K562 (cell line): ENCODE results near the gene RPS10. TPM values are rescaled to one million over a fixed set of nuclear protein-coding genes. Genes with fewer than 3 reads are reported as not detected.
A peak's percentile ranks its signal among the peaks of the same experiment; 100 is the strongest.

Experiments
- ATF7 ChIP-seq: fragments of 450-650 bp; IDR thresholded peaks from 2 replicates; pipeline ENCODE4 v1.7.1; 2014; ENCODE audit warnings: mild to moderate bottlenecking, moderate library complexity
- BMI1 ChIP-seq: fragments of 150-350 bp; IDR thresholded peaks from 2 replicates; pipeline ENCODE4 v1.6.1; 2014; ENCODE audit warnings: low read length
- E2F6 ChIP-seq, 2 experiments: IDR thresholded peaks; 2 replicates each; pipeline ENCODE4 v1.6.1; 2011; ENCODE audit warnings: borderline replicate concordance in 1 of 2, control low read depth in 1 of 2, low read depth in 1 of 2, low read length in 1 of 2, mild to moderate bottlenecking in 1 of 2, mixed read lengths in 1 of 2, moderate library complexity in 1 of 2; ENCODE audit not compliant: insufficient read depth in 1 of 2, insufficient read length in 1 of 2, poor library complexity in 1 of 2, severe bottlenecking in 1 of 2; ENCODE audit errors: extremely low read depth in 1 of 2
- ETS2 ChIP-seq: IDR thresholded peaks from 2 replicates; pipeline ENCODE4 v1.6.1; 2016; ENCODE audit warnings: borderline replicate concordance, missing genetic modification characterization, mild to moderate bottlenecking, moderate library complexity, missing compliant biosample characterization; ENCODE audit not compliant: poor library complexity, severe bottlenecking
- ETV5 ChIP-seq: sonication (generic); formaldehyde crosslinking; IDR thresholded peaks from 2 replicates; pipeline ENCODE4 v1.4.0; 2020; ENCODE audit warnings: low read depth, mild to moderate bottlenecking, missing genetic modification reagents
- HDAC6 ChIP-seq: IDR thresholded peaks from 2 replicates; pipeline ENCODE4 v1.6.1; 2012; ENCODE audit warnings: low read depth, mild to moderate bottlenecking, control low read depth, inconsistent platforms, low read length, moderate library complexity
- HNRNPUL1 ChIP-seq: fragments of 200-400 bp; formaldehyde crosslinking; IDR thresholded peaks from 2 replicates; pipeline ENCODE4 v1.6.1; 2017; ENCODE audit warnings: low read length
- KAT8 ChIP-seq: fragments of 450-650 bp; IDR thresholded peaks from 2 replicates; pipeline ENCODE4 v1.6.1; 2016; ENCODE audit warnings: low read depth, mild to moderate bottlenecking
- NRF1 ChIP-seq, 2 experiments: fragments of 450-650 bp; IDR thresholded peaks in 1 of 2; conservative IDR thresholded peaks in 1 of 2; 2 replicates each; pipeline ENCODE4 v1.6.1; 2014; ENCODE audit warnings: mild to moderate bottlenecking in 2 of 2
- SMARCC2 ChIP-seq: fragments of 450-650 bp; IDR thresholded peaks from 2 replicates; pipeline ENCODE4 v1.6.1; 2017; ENCODE audit warnings: antibody characterized with exemption, moderate library complexity, mild to moderate bottlenecking, low read depth
- XRCC3 ChIP-seq: fragments of 450-650 bp; IDR thresholded peaks from 2 replicates; pipeline ENCODE4 v1.6.1; 2017; ENCODE audit warnings: mild to moderate bottlenecking, moderate library complexity
- ZNF511 ChIP-seq: sonication (generic); formaldehyde crosslinking; IDR thresholded peaks from 2 replicates; pipeline ENCODE4 v1.8.0; 2022; ENCODE audit warnings: mild to moderate bottlenecking, missing genetic modification reagents
- ZNF592 ChIP-seq: fragments of 450-650 bp; IDR thresholded peaks from 2 replicates; pipeline ENCODE4 v1.6.1; 2017; ENCODE audit warnings: antibody characterized with exemption, mild to moderate bottlenecking
- ZNF668 ChIP-seq: fragments of 250-450 bp; sonication (Bioruptor Pico); IDR thresholded peaks from 2 replicates; pipeline ENCODE4 v1.8.0; 2022; ENCODE audit warnings: mild to moderate bottlenecking, inconsistent platforms
- ZNF780A ChIP-seq: fragments of 250-450 bp; sonication (Bioruptor Pico); IDR thresholded peaks from 2 replicates; pipeline ENCODE4 v1.5.0; 2021; ENCODE audit warnings: mild to moderate bottlenecking
- polyA plus RNA-seq, 8 experiments: library from polyadenylated mRNA; depleted of rRNA in 4 of 8; stranded (reverse) in 5 of 8; unstranded in 3 of 8; fragments of >200 nt; fragmentation: Nextera tagmentation in 2 of 8; fragmentation: Illumina TruSeq in 1 of 8; extraction: Ambion mirVana in 2 of 8; extraction: Trizol in 1 of 8; gene quantifications; 2 replicates each; pipeline versions ENCODE4 v1.2.1 to v1.2.3, GENCODE V29; 2011 to 2014; ENCODE audit warnings: inconsistent platforms in 1 of 8, missing spikeins in 1 of 8
- total RNA-seq, 7 experiments: library from RNA; depleted of rRNA in 6 of 7; stranded (reverse); fragments of >200 nt in 6 of 7; fragmentation: Illumina TruSeq in 2 of 7; extraction: Trizol in 2 of 7; gene quantifications; 2 replicates each; pipeline versions ENCODE4 v1.2.1 to v1.2.3, GENCODE V29; 2011 to 2021; ENCODE audit warnings: low replicate concordance in 1 of 7
- TF ChIP-seq, protein P1 (sequence below): sonication (generic); formaldehyde crosslinking; IDR thresholded peaks from 2 replicates; pipeline ENCODE4 v1.8.0; 2022; ENCODE audit warnings: mild to moderate bottlenecking, missing genetic modification reagents

Gene RPS10
- total and polyA plus RNA-seq, 9 of the 15 experiments (the other 6 are each of a cell fraction or from before 2014, with no cell fraction given): 2,680 to 5,251 (median 3,876) TPM

- TF ChIP-seq HDAC6: no peak
- TF ChIP-seq KAT8: no peak
- no peak for TF ChIP-seq ETS2 (tag)
- TF ChIP-seq ZNF511 (CRISPR knock-in tag): no peak; the same call in 1 of the 2 replicates
- TF ChIP-seq E2F6 (IDR thresholded peaks at IDR 0.05; ENCODE audit: borderline replicate concordance in 1 of 2, extremely low read depth in 1 of 2, insufficient read depth in 1 of 2, insufficient read length in 1 of 2, low read depth in 1 of 2, low read length in 1 of 2, poor library complexity in 1 of 2, severe bottlenecking in 1 of 2): peak; percentile 47 to 56
- TF ChIP-seq XRCC3: no peak
- TF ChIP-seq BMI1: no peak
- TF ChIP-seq ETV5: peak; percentile 95
- TF ChIP-seq ZNF780A (CRISPR knock-in tag): no peak
- TF ChIP-seq NRF1 (conservative IDR thresholded peaks at IDR 0.05 in 1 of 2, IDR thresholded peaks at IDR 0.05 in 1 of 2): peak; percentile 87 to 90
- TF ChIP-seq ATF7: peak; percentile 83
- peak; percentile 66 for TF ChIP-seq ZNF592
- TF ChIP-seq SMARCC2: no peak
- TF ChIP-seq ZNF668 (CRISPR knock-in tag): 0 out of 2 replicates have a peak, but pooled peaks have one; percentile 37
- TF ChIP-seq, protein P1, sequence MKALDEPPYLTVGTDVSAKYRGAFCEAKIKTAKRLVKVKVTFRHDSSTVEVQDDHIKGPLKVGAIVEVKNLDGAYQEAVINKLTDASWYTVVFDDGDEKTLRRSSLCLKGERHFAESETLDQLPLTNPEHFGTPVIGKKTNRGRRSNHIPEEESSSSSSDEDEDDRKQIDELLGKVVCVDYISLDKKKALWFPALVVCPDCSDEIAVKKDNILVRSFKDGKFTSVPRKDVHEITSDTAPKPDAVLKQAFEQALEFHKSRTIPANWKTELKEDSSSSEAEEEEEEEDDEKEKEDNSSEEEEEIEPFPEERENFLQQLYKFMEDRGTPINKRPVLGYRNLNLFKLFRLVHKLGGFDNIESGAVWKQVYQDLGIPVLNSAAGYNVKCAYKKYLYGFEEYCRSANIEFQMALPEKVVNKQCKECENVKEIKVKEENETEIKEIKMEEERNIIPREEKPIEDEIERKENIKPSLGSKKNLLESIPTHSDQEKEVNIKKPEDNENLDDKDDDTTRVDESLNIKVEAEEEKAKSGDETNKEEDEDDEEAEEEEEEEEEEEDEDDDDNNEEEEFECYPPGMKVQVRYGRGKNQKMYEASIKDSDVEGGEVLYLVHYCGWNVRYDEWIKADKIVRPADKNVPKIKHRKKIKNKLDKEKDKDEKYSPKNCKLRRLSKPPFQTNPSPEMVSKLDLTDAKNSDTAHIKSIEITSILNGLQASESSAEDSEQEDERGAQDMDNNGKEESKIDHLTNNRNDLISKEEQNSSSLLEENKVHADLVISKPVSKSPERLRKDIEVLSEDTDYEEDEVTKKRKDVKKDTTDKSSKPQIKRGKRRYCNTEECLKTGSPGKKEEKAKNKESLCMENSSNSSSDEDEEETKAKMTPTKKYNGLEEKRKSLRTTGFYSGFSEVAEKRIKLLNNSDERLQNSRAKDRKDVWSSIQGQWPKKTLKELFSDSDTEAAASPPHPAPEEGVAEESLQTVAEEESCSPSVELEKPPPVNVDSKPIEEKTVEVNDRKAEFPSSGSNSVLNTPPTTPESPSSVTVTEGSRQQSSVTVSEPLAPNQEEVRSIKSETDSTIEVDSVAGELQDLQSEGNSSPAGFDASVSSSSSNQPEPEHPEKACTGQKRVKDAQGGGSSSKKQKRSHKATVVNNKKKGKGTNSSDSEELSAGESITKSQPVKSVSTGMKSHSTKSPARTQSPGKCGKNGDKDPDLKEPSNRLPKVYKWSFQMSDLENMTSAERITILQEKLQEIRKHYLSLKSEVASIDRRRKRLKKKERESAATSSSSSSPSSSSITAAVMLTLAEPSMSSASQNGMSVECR (CRISPR knock-in tag): peak; percentile 37; the same call in 1 of the 2 replicates
- no peak for TF ChIP-seq HNRNPUL1
Measured at GRCh38 chr6:34392497-34393190, 33.2 kb downstream of the RPS10 start, which contains the start of gene NUDT3 (continued).
